GM21576 (cell line): ENCODE measurements around the gene RAB8A.

Source experiments
- ATAC-seq: cut with Tn5 transposase; IDR thresholded peaks from one replicate; pipeline ENCODE4 v1.9.1; 2021; ENCODE audit warnings: mild to moderate bottlenecking, moderate library complexity; ENCODE audit not compliant: unreplicated experiment

Gene RAB8A

GRCh38 chr19:16111160-16111908 lies at the start of gene RAB8A:
Gene RAB8A, plus strand, starts transcription at chr19:16111889. Its CDS starts 13 bp downstream, at chr19:16111902.
- peak; percentile 86 for ATAC-seq

GRCh38 chr19:16061943-16062342 lies 49.7 kb upstream of the RAB8A start:
- no peak for ATAC-seq

- ATAC-seq = no peak
Observed at GRCh38 chr19:16062789-16063188, 48.9 kb upstream of the RAB8A start.

- ATAC-seq = no peak
Observed at GRCh38 chr19:16064209-16064889, 47.3 kb upstream of the RAB8A start.

- no peak for ATAC-seq
Observed at GRCh38 chr19:16066611-16067104, 45.0 kb upstream of the RAB8A start.

- no peak for ATAC-seq
Observed at GRCh38 chr19:16067205-16067938, 44.3 kb upstream of the RAB8A start.

GRCh38 chr19:16068696-16069259 lies 42.9 kb upstream of the RAB8A start:
- no peak for ATAC-seq

GRCh38 chr19:16069813-16070365 lies 41.8 kb upstream of the RAB8A start:
- no peak for ATAC-seq

GRCh38 chr19:16070366-16070990 lies 41.2 kb upstream of the RAB8A start:
- no peak for ATAC-seq

GRCh38 chr19:16071072-16071691 lies 40.5 kb upstream of the RAB8A start:
- ATAC-seq = no peak

- no peak for ATAC-seq
Observed at GRCh38 chr19:16073481-16073880, 38.2 kb upstream of the RAB8A start.

- no peak for ATAC-seq
Observed at GRCh38 chr19:16073988-16074387, 37.7 kb upstream of the RAB8A start.

- no peak for ATAC-seq
Observed at GRCh38 chr19:16074488-16075365, 37.0 kb upstream of the RAB8A start.

GRCh38 chr19:16075430-16076153 lies 36.1 kb upstream of the RAB8A start:
- ATAC-seq = no peak

- ATAC-seq = peak; percentile 46
Observed at GRCh38 chr19:16076154-16076957, 35.3 kb upstream of the RAB8A start, which contains the start of gene TPM4. Gene TPM4, plus strand, starts transcription at chr19:16076495. Its CDS starts 71 bp downstream, at chr19:16076566.

GRCh38 chr19:16076958-16077611 lies 34.6 kb upstream of the RAB8A start:
- ATAC-seq = no peak
